VCaP (cell line): Measurements from ENCODE around the gene FN3KRP.
A peak's percentile ranks its signal among the peaks of the same experiment; 100 is the strongest.

ENCODE experiments used
- H3K27ac ChIP-seq: fragments of 450-650 bp; 2 replicates; pipeline ENCODE4 v1.5.1; 2017
- TF ChIP-seq, protein P1 (sequence below): fragments of 450-650 bp; conservative IDR thresholded peaks from 2 replicates; pipeline ENCODE4 v1.5.1; 2017; ENCODE audit warnings: mild to moderate bottlenecking, moderate library complexity

The FN3KRP gene

DNA sequence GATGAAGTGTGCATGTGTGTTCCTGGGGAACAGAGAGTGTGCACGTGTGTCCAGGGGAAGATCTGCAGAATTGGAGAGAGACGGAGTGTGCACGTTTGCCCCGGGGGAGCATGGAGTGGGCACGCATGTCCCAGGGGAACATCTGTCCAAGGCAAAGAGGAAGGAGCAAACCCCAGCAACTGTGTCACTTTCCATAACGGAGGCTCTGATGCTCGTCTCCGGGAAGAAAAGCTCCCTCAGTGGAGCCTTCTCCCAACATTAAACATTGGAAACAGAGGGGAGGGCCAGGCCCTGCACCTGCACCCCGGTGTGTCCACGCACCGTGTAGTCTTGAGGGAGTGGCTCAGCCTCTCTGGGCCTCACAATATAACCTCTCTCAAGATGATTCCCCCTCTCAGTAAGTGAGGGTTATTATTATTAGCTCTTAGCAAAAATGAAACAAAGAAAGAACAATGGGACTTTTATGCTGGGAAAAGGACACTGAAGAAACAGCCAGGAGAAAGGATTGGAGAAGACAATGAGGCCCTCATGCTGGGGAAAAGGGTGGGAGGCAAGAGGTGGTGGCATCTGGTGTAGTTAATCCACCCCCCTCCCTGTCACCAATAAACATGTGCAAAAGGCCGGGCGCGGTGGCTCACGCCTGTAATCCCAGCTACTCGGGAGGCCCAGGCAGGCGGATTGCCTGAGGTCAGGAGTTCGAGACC, 25.6 kb upstream of the FN3KRP start:
- H3K27ac ChIP-seq, result no peak overlapping the region
- TF ChIP-seq, protein P1, sequence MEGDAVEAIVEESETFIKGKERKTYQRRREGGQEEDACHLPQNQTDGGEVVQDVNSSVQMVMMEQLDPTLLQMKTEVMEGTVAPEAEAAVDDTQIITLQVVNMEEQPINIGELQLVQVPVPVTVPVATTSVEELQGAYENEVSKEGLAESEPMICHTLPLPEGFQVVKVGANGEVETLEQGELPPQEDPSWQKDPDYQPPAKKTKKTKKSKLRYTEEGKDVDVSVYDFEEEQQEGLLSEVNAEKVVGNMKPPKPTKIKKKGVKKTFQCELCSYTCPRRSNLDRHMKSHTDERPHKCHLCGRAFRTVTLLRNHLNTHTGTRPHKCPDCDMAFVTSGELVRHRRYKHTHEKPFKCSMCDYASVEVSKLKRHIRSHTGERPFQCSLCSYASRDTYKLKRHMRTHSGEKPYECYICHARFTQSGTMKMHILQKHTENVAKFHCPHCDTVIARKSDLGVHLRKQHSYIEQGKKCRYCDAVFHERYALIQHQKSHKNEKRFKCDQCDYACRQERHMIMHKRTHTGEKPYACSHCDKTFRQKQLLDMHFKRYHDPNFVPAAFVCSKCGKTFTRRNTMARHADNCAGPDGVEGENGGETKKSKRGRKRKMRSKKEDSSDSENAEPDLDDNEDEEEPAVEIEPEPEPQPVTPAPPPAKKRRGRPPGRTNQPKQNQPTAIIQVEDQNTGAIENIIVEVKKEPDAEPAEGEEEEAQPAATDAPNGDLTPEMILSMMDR, result no peak

DNA sequence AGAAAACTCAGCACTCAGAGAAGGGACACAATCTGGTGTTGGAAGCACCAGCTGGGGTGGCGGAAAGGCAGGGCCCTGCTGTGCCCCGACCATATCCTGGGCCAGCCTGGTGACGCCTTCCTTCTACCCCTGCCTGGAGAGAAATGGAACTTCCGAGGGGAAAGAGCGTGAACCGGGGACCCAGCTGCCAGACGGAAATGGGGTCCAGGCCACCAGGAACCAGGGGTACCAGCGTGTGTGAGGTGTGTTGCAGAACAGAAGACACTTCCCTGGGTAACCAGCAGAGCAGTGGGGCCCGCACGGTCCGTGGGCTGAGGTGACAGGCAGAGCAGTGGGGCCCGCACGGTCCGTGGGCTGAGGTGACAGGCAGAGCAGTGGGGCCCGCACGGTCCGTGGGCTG, 24.8 kb upstream of the FN3KRP start:
- H3K27ac ChIP-seq, result no peak overlapping the region
- TF ChIP-seq, protein P1, result no peak

DNA sequence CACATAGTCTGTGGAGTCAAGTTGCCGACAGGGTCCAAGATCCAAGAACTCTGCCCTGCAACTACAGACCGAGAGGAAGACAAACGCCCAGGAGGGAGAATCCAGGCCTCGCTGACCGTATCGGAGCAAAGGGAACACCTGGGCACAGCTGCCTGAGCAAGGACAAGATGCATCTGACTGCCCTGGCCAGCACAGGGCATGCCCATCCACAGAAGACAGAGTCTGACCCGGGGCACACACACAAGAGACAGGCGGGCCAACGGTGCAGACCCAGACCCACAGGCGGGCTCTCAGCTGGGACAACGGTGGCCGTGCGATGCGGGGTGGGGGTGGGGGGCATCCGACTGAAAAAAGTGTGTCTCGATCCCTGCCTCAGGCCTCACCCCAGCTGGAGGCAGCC, 24.2 kb upstream of the FN3KRP start:
- no peak overlapping the region for H3K27ac ChIP-seq
- TF ChIP-seq, protein P1, result no peak

DNA sequence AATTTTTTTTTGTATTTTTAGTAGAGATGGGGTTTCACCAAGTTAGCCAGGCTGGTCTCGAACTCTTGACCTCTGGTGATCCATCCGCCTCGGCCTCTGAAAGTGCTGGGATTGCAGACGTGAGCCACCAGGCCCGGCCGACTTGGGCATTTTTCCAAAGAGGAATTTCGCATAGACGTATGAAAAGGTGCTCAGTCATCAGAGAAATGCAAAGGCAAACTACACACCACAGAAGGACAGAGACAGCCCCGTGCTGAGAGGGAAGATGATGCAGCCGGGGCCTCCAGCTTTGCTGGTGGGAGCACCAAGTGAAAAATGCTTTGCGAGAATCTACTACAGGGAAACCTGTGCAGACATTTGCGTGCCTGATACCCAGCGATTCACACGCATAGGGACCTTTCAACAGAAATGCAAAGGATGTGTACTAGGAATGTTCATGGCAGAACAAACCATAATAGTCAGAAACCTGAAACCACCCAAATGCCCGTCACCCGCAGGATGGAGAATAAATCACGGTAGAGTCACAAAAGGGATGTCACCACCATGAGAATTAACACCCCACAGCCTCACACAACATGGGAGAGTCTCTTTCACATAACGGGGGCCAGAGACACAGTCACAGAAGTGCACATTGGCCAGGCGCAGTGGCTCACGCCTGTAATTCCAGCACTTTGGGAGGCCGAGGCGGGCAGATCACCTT, 23.2 kb upstream of the FN3KRP start:
- TF ChIP-seq, protein P1, result no peak
- no peak overlapping the region for H3K27ac ChIP-seq

DNA sequence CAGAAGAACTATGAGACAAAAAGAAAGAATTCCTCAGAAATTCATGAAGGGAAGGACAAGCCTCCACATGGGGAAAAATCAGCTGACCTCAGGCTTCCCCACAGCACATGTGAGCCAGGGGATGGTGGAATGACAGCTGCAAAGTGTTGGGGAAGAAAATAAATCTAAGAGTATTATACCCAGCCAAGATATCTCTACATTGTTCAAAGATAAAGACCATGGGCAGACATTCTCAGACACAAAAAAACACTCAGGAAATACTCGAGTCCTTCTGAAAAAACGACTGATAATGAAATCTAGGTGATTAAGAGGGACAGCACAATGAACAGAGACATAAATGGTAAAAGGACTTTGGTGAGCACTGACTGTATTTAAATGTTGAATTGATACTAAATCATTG, 21.9 kb upstream of the FN3KRP start:
- TF ChIP-seq, protein P1, result no peak
- no peak overlapping the region for H3K27ac ChIP-seq

DNA sequence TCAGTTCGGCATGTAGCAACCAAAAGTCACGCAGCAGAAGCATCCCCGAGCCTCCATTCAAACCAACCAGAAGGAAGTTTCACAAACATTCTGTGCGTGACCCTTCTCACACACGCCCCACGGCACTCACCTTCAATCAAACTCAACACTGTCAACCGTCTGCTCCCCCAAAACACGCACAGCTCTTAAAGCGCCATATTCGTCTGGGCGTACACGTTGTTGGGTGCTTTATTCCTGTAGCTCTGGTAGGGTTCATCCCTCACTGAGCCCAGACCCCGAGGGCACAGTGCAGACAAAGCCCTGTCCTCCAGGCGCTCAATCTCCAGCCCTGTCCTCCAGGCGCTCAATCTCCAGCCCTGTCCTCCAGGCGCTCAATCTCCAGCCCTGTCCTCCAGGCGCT, 20.2 kb upstream of the FN3KRP start:
- no peak overlapping the region for H3K27ac ChIP-seq
- TF ChIP-seq, protein P1, result no peak

DNA sequence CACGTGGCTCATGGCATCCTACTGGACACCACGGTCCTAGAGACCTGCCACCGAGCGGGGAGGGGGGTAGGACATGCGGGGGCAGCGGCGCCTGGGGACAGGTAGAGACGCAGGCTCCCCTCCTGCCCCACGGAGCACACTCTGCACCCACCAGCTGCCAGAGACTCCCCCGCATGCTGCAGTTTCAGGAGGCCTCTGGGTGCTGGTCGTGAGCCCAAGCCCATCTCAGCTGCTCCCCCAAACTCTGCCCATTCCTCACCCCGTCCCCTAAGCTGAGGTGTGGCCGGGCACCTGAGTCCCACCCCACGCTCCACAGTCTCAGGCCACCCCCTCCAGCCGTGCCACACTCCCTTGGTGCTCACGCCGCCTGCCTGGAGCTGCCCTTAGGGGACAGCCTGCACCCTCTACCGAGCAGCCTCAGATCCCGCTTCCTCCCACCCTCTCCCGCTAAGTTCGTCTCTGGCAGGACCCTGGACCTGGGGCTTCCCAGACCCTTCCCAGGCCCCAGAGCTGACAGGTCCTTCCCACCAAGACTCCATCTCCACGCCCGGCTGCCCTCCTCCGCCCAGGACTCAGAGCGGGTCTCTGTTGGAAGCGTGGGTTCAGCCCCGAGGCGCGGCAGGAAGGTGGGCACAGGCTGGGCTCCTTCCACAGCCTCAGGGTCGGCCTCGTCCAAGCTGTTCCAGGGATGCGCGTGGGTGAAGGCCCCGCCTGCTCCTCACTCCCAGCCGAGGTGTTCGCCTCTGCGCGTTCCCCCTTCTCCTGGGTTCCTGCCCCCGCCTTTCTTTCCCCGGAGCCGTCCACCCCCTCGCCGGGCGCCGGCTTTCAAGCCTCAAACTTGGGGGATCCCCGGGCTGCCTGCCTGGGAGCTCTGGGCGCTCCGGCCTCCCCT, 19.3 kb upstream of the FN3KRP start:
- TF ChIP-seq, protein P1, result no peak
- H3K27ac ChIP-seq, result peak overlapping the region; percentile 81; the same call in 1 of the 2 replicates
